ENCODE measurements around the gene ARID1B. TPM values are rescaled to one million over a fixed set of nuclear protein-coding genes. Genes with fewer than 3 reads are reported as not detected.

ARID1B gene
- total RNA-seq, 1 experiment from 2014 or later = 60.3 TPM

DNA sequence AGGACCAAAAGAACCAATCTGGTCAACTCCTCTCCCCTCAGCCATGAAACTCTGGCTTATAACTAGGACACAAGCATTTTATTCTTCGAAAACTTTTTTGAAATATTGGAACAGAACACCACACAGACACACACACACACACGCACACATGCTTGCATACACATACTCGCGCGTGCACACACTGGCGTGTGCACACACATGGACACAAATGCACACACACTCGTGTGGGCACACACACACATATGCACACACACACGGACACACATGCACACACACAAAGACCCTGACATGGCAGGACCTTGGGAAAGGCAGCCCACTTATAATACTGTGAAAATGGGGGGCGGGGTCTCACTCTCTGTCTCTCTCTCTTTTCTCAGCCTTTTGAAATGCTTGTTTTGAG lies 482.3 kb downstream of the ARID1B start:
- H3K27ac Mint-ChIP-seq = no peak overlapping the region
- H3K9me3 Mint-ChIP-seq = no peaks in the 10 kb centered on the region
- DNase-seq (ENCODE audit: low spot score) (no peak), ATAC-seq (no peak)
- no peaks in the 10 kb centered on the region for H3K4me1 Mint-ChIP-seq
- H3K36me3 Mint-ChIP-seq = no peaks in the 10 kb centered on the region
- POLR2A ChIA-PET = no interaction called here
- TF ChIP-seq, protein P1, sequence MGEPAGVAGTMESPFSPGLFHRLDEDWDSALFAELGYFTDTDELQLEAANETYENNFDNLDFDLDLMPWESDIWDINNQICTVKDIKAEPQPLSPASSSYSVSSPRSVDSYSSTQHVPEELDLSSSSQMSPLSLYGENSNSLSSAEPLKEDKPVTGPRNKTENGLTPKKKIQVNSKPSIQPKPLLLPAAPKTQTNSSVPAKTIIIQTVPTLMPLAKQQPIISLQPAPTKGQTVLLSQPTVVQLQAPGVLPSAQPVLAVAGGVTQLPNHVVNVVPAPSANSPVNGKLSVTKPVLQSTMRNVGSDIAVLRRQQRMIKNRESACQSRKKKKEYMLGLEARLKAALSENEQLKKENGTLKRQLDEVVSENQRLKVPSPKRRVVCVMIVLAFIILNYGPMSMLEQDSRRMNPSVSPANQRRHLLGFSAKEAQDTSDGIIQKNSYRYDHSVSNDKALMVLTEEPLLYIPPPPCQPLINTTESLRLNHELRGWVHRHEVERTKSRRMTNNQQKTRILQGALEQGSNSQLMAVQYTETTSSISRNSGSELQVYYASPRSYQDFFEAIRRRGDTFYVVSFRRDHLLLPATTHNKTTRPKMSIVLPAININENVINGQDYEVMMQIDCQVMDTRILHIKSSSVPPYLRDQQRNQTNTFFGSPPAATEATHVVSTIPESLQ (CRISPR knock-in tag; IDR thresholded peaks at IDR 0.05) = no peak
- no peaks in the 10 kb centered on the region; the same call in 1 of the 2 replicates for H3K27me3 Mint-ChIP-seq (ENCODE audit: low read depth)
- CTCF ChIA-PET = no interaction called here
- no peak overlapping the region for H3K4me3 Mint-ChIP-seq

Small RNA genes within 50 kb of the gene (microRNA-seq; reads per million reads assigned to microRNA genes)
- gene MIR4466 (ENCODE audit: borderline number of aligned reads) = not detected
